Raji (cell line): Measurements from ENCODE around the gene MPZL2.

ENCODE experiments used
- POLR2A ChIP-seq: IDR thresholded peaks from 2 replicates; pipeline ENCODE4 v1.6.1; 2011; ENCODE audit warnings: low read depth, low read length, control low read depth; ENCODE audit not compliant: insufficient read depth

The MPZL2 gene

DNA sequence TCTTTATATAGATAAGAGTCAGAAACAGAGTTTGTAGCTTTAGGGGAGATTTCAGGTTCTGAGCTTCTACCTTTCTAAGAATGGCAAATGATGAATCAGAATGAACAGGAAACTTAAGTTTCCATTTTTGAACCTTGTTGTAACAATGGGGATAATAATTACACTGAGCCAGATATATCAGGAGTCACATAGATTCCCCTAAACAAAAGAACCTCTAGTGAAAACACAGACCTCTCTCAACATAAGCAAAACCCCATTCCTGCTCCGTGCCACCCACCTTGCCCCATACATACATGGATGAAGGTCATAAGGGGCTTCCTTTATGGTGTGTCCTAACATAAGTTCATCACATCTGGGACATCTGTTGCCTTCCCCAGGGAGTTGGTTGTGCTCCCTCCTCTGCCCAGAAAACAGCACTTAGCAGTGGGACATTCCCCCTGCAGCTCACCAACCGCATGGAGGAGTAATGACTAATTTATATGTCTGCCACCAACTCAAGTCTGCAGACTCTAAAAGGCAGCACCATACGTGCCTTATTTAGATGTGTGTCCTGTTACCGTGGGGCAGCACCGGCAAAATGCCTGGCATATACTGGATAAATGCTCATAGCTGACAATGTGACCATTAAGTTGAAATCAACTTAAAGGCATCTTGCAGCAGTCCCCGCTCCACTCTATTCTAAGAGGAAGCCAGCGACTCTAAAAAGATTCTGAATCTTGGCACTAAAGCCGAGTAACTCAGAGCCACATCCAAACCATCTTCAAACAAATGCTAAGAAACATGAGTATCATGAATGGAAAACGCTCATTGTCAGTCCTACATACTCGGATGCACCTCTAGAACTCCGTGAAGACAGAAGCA, 47.2 kb downstream of the MPZL2 start:
- no peak for TF ChIP-seq POLR2A

DNA sequence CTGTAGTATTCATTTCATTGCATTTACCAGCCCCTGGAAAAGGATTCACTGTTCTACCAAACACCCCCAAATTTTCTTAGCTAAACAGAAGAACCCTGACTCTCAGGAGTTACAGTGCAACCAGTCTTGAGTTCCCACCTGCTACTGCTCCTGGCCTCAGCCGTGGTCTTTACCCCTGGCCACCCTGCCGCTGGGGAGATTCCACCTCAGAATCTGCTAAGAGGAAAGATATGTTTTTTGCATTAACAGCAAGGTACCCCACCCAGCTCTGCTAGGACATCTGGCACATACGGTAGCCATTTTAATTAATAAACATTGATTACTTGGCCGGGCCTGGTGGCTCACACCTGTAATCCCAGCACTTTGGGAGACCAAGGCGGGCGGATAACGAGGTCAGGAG, 48.3 kb downstream of the MPZL2 start:
- TF ChIP-seq POLR2A: no peak

DNA sequence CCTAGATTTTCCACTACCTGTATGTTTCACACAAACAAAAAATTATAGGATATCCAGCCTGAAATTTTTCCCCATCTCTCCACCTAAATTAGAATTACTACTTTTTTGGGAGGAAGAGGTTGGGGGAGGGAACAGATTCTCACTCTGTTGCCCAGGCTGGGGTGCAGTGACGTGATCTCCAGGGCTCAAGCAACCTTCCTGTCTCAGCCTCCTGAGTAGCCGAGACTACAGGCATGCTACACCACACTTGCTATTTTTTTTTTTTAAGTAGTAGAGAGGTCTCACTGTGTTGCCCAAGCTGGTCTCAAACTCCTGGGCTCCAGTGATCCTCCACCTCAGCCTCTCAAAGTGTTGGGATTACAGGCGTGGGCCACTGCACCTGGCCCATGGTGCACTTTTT, 48.8 kb downstream of the MPZL2 start:
- no peak for TF ChIP-seq POLR2A

DNA sequence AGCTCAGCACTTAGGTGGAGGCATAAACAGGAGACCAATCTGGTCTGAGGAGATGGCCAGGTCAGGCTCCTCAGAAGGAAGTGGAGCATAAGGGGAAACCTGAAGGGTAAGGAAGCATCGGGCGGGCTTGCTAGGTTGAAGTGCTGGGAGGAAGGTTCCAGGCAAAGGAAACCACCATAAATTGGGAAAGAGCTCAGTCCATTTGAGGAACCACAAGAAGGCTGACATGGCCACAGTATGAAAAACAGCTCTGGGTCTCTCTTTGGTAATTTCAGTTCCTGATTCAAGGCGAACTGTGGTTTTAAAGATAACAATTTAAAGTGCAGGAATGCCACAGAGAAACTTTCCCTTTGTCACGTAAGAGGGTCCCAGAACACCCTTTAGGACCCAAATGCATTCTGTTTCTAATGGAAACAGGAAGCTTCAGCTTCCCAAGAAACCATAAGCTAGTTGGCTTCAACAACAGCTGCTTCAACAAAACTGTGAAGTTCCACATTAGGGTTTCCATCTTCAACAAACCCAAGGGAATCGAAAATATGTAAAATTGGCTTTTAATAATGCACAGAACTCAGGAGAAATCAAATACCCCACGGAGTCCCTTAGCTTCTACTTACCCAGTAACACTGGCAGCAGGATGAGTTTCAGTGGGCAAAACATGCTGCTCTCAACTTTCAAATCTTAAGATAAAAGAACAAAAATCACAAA, 49.7 kb downstream of the MPZL2 start:
- no peak for TF ChIP-seq POLR2A

DNA sequence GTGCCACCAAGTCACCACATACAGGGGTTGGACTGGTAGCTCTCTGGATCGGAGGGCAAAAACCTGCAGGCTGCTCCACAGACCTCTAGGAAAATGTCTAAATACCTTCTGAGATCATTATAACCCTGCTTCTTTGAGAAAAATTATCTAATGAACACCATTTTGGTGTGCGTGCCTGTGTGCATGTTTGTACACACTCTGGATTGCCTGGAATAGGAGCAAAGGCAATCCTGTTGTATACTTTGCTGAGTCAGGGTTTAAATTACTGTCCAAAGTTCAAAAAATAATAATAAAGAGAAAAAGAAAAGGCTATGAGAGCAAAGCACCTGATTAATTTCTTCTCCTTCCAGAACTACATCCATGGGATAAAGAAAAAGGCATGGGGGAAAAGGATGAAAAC, 50.3 kb downstream of the MPZL2 start:
- no peak for TF ChIP-seq POLR2A

DNA sequence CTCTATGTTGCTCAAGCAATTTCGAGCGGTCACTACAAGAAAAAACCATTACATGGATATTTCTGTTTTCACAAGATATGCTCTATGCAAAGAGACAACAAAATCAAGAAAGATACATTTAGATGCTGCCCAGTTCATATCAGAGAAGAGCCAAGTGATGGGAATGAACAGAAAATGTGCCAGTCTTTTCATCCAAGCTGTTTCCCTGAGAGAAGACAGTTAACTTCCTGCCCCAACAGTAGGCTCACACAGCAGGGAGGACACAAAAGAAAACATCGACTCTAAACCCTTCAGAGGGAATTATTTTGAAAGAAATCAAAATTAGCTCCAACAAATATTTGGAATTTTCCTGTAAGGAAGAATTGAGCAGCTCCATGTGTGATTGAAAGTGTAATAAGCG, 50.9 kb downstream of the MPZL2 start:
- TF ChIP-seq POLR2A: no peak

DNA sequence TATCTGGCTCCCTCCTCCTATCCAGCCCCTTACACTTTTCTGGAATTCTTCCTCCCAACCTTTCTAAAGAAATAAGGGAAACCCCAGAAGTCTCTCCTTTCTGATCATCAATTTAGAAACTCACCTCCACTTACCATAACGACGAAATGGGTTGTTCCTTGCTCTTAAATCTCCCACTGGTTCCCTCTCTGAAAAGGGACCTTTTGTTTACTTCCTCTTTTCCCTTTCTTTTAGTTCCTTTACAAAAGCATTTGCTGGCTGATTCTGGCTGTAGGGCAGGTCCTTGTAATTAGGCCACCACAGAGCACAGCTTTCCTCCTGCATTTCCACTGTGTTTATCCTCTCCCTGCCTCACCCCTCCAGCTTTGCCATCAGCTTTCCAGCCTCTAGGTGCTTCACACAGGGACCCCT, 51.3 kb downstream of the MPZL2 start:
- no peak for TF ChIP-seq POLR2A

DNA sequence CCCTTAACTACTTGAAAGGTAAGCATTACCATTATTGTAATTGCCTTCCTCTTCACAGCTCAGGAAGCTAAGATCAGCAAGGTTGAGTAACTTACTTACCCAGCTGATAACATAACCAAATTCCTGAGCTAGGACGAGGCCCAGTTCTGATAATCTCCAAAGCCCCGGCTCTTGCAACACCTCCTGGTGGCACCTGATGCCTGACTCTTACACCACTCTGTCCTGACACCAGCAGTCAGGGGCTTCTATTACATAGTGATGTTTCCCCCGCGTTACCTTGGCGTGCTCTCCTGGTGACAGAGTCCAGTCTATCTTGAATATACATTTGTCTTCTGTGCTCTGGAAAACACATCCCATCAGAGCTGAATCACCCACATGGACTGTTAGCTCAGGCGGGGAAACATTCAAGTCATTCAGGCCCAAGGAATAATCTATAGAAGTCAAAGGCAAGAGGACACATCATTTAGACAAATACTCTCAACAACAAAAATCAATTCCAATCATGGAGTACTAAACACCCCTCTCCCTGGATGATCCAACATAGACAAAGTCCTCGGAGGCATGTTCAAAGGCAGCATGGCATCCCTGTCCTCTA, 51.9 kb downstream of the MPZL2 start:
- no peak for TF ChIP-seq POLR2A

DNA sequence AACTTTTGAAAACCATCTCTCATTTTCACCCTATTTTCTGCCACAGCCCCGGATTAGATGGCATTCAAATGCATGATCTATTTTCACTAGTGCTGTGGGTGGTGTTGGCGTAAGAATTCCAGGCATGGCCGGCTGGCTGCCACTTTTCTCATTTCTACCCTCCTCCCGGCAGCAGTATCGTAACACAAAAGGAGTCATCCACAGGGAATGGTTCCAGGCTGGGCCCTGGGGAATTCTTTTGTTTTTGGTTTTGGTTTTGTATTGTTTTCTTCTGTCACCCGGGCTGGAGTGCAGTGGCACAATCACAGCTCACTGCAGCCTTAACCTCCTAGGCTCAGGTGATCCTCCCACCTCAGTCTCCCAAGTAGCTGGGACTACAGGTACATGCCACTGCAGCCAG, 53.1 kb downstream of the MPZL2 start:
- no peak for TF ChIP-seq POLR2A

DNA sequence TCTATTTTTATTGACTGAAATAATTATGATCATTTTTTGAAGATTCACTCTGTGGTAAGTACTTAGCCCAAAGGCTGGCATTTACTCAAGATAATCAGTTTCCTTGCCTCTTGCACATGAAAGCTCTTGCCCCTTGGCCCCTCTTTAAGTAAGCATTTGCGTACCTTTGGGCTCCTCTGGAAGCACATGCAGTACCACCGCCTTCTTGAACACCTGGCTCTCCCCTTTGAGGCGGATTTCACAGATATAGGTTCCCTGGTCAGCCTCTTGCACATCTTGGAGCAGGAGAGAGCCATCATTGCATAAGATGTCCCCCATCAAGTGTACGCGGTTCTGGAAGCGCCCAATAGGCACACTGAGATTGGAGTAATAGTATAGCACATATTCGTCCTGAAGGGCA, 53.8 kb downstream of the MPZL2 start:
- TF ChIP-seq POLR2A: no peak

DNA sequence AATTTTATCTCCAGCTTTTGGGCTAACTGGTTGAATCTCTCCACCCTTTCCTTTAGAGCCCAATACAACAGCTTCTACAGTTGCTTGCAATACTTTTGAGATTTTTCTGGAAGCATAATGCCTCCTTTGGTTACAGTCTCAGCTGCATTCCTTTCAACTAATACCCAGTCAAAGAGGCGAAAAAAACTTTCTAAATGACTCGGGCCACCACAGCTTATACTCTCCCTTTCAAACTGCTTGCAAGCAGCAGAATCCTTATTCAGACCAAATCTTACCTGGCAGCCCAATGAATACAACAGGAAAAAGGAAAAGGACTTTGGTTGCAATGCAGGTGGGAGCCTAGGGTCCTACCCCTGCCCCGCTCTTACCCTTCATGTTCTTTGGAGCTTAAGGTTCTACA, 55.1 kb downstream of the MPZL2 start:
- no peak for TF ChIP-seq POLR2A

DNA sequence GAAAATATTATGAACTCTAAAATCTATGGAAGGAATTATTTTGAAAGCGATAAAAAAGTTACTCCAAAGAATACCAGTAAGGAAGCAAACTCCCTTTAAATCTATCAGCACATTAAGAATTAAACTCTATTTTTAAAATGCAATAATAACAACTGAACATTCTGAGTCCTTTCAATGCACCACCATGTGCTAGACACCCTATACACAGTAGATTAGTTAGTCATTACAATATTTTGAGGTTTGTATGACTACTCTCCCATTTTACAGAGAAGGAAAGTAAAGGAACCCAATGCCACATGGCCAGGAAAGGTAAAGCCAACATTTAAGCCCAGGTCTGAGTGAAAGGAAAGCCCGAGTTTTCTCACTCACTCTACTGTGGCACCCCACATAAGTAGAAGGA, 57.0 kb downstream of the MPZL2 start:
- no peak for TF ChIP-seq POLR2A

DNA sequence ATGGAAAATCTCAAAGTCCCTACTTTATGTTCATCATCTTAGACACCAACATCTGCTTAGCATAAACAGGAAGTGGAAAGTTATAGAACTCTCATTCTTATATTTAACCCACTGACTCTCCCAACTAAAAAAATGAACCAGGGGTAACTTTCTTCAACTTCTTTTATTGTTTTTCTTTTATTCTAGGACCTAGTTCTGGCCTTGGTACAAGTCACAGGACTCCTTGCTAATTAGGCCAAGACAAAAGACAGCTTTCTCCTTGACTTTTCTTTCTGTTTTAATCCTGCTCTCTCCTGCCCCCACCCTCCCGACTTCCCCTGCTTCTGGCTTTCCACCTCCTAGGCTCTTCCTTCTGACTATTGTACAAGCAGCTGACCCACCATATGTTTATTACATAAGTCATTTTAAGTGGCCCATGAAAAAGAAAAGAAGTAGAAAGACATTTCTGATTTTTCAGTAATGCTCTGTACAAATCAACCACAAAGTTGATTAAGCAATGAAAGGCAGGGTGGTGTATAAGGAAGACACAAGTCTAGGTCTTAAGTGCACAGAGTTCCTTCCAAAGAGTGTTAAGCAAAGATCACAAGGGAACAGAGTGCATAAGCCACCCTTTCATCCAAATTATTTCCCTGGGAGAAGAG, 57.6 kb downstream of the MPZL2 start:
- no peak for TF ChIP-seq POLR2A

DNA sequence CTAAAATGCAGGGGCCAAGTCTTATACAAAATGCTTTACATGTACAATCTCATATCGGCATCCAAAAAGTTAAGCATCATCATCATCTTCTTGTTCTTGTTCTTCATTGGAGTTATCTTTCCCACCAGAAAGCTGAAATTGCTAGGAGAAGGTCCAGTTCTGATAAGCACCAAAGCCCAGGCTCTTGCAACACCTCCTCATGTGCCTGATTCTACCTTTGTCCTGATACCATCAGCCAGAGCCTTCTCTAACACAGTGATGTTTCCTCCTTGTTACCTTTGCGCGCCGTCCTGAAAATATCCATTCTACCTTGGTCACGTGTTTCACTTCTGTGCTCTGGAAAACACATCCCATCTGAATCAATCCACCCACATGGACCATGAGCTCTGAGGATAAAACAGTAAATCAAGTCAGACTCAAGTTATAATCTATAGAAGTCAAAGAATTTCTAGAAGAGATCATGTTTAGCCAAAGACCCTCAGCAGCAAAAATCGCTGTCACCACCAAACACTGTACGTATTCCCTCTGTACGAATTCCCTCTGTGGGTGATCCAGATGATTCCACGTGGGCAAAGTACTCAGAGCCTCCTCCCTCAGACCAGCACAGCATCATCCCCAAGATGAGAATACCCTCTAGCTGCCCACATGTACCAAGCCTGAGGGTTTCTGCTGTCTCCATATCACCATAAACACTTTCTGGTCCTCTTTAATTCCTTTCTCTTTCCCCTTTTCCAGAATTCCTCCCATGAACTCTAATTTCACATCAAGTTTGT, 58.3 kb downstream of the MPZL2 start:
- no peak for TF ChIP-seq POLR2A
